GM23338 (cell line): ENCODE measurements around the gene CACNB2.

Source experiments
- CREB1 ChIP-seq: fragments of 250-450 bp; sonication (Bioruptor Pico); IDR thresholded peaks from 2 replicates; pipeline ENCODE4 v1.5.0; 2020; ENCODE audit warnings: low read depth, mild to moderate bottlenecking, moderate library complexity
- EZH2 ChIP-seq: fragments of 200-600 bp; sonication (generic); IDR thresholded peaks from one replicate; pipeline ENCODE4 v1.8.0; 2017; ENCODE audit warnings: antibody characterized with exemption, mild to moderate bottlenecking, low read depth; ENCODE audit not compliant: unreplicated experiment
- EZH2phosphoT487 ChIP-seq: fragments of 200-600 bp; sonication (generic); IDR thresholded peaks from one replicate; pipeline ENCODE4 v1.8.1; 2018; ENCODE audit warnings: antibody characterized with exemption; ENCODE audit not compliant: unreplicated experiment
- JUNB ChIP-seq: IDR thresholded peaks from one replicate; pipeline ENCODE4 v1.6.1; 2016; ENCODE audit warnings: antibody characterized with exemption; ENCODE audit not compliant: unreplicated experiment
- NANOG ChIP-seq: IDR thresholded peaks from 2 replicates; pipeline ENCODE4 v1.6.1; 2016; ENCODE audit warnings: antibody characterized with exemption, borderline replicate concordance
- POLR2AphosphoS5 ChIP-seq: IDR thresholded peaks from 2 replicates; pipeline ENCODE4 v1.6.1; 2016; ENCODE audit warnings: antibody characterized with exemption, low read depth
- REST ChIP-seq: IDR thresholded peaks from one replicate; pipeline ENCODE4 v1.6.1; 2018; ENCODE audit warnings: antibody characterized with exemption; ENCODE audit not compliant: unreplicated experiment
- ZNF331 ChIP-seq: fragments of 250-450 bp; sonication (Bioruptor Pico); IDR thresholded peaks from 2 replicates; pipeline ENCODE4 v1.5.0; 2020; ENCODE audit warnings: low read depth, mild to moderate bottlenecking, moderate library complexity
- TF ChIP-seq, protein P1 (sequence below), 2 experiments: fragments of 200-600 bp in 1 of 2; sonication (generic) in 1 of 2; conservative IDR thresholded peaks; 2 replicates each; pipeline versions ENCODE4 v1.5.1 to v1.6.1; 2016 to 2017; ENCODE audit warnings: antibody characterized with exemption in 2 of 2, low read depth in 2 of 2, mild to moderate bottlenecking in 2 of 2, moderate library complexity in 1 of 2
- TF ChIP-seq, protein P2 (sequence below): IDR thresholded peaks from 2 replicates; pipeline ENCODE4 v1.6.1; 2016; ENCODE audit warnings: antibody characterized with exemption

DNA sequence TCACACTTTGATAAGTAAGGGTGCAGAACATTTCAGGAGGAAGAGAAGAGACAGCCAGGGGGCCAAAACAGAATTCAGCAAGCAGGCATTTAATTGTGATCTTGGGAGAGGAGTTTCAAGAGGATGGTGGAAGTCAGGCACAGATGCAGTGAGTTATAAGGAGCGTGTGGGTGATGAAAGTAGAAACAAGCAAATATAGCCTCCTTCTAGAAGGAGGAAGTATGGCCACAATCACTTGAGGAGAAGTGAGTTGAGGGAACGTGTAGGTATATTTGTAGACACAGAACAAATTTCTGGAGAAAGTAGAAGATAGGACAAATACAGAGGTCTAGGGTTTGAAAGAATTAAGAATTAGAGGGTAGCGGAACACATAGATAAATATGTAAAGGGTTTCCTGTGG lies 165.8 kb downstream of the CACNB2 start:
- TF ChIP-seq, protein P1, sequence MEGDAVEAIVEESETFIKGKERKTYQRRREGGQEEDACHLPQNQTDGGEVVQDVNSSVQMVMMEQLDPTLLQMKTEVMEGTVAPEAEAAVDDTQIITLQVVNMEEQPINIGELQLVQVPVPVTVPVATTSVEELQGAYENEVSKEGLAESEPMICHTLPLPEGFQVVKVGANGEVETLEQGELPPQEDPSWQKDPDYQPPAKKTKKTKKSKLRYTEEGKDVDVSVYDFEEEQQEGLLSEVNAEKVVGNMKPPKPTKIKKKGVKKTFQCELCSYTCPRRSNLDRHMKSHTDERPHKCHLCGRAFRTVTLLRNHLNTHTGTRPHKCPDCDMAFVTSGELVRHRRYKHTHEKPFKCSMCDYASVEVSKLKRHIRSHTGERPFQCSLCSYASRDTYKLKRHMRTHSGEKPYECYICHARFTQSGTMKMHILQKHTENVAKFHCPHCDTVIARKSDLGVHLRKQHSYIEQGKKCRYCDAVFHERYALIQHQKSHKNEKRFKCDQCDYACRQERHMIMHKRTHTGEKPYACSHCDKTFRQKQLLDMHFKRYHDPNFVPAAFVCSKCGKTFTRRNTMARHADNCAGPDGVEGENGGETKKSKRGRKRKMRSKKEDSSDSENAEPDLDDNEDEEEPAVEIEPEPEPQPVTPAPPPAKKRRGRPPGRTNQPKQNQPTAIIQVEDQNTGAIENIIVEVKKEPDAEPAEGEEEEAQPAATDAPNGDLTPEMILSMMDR (conservative IDR thresholded peaks at IDR 0.05; ENCODE audit: low read depth in 2 of 2) = no peak
- TF ChIP-seq POLR2AphosphoS5 = no peak
- TF ChIP-seq ZNF331 (CRISPR knock-in tag) = no peak
- no peak for TF ChIP-seq CREB1 (CRISPR knock-in tag)
- no peak for TF ChIP-seq EZH2phosphoT487
- no peak for TF ChIP-seq JUNB
- no peak for TF ChIP-seq REST
- no peak for TF ChIP-seq EZH2
- TF ChIP-seq NANOG = no peak
- TF ChIP-seq, protein P2, sequence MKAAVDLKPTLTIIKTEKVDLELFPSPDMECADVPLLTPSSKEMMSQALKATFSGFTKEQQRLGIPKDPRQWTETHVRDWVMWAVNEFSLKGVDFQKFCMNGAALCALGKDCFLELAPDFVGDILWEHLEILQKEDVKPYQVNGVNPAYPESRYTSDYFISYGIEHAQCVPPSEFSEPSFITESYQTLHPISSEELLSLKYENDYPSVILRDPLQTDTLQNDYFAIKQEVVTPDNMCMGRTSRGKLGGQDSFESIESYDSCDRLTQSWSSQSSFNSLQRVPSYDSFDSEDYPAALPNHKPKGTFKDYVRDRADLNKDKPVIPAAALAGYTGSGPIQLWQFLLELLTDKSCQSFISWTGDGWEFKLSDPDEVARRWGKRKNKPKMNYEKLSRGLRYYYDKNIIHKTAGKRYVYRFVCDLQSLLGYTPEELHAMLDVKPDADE = no peak
